GM19395 (cell line): ENCODE measurements around the gene CASTOR2.
"Not testable (repeated sequence)": the region's sequence is repeated elsewhere in the genome, so short reads cannot be mapped to it uniquely, and the experiment has no call there.

ENCODE experiments used
- ATAC-seq: cut with Tn5 transposase; IDR thresholded peaks from one replicate; pipeline ENCODE4 v1.9.1; 2021; ENCODE audit warnings: mild to moderate bottlenecking, moderate library complexity; ENCODE audit not compliant: unreplicated experiment

Gene CASTOR2

GRCh38 chr7:74994869-74995543 lies 30.5 kb downstream of the CASTOR2 start:
- not testable (repeated sequence) for ATAC-seq

GRCh38 chr7:74996361-74996760 lies 31.9 kb downstream of the CASTOR2 start:
- not testable (repeated sequence) for ATAC-seq

- ATAC-seq, result not testable (repeated sequence)
Measured at GRCh38 chr7:74997811-74998210, 33.3 kb downstream of the CASTOR2 start.

DNA sequence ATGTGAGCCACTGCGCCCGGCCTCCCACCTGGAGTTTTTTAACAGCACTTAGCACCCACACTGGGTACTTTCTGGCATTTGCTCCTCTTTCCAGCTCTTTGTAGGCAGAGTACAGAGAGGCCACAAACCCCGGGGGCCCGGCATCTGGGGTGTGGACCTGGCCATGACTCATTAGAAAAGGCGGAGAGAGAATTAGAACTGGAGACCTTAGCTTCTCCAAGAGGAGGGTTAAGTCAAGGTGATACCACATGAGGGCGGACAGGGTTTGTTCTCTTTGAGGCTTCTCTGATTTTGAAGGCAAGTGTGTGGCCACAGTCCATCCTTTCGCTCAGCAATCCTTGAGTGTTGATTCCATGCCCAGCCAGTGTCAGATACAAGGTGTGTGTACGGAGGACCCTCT lies 36.9 kb downstream of the CASTOR2 start:
- not testable (repeated sequence) for ATAC-seq

- ATAC-seq, result no peak
Measured at GRCh38 chr7:75010036-75010435, 45.5 kb downstream of the CASTOR2 start.

DNA sequence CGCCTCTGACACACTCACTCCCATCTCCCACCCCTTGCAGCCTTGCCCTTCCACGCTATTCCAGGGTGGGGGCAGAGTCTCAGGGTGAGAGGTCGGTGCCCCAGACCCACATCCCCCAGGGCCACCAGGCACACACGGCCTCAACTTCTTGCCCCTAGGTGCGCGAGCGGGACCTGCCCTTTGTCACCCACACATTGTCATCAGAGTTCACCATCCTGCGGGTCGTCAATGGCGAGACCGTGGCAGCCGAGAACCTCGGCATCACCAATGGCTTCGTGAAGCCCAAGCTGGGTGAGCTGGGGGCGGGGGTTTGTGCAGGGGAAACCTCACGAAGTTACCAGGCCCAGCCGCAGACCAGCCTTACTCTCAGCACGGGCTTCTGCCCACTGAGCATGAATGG lies 53.3 kb downstream of the CASTOR2 start:
- ATAC-seq, result no peak

DNA sequence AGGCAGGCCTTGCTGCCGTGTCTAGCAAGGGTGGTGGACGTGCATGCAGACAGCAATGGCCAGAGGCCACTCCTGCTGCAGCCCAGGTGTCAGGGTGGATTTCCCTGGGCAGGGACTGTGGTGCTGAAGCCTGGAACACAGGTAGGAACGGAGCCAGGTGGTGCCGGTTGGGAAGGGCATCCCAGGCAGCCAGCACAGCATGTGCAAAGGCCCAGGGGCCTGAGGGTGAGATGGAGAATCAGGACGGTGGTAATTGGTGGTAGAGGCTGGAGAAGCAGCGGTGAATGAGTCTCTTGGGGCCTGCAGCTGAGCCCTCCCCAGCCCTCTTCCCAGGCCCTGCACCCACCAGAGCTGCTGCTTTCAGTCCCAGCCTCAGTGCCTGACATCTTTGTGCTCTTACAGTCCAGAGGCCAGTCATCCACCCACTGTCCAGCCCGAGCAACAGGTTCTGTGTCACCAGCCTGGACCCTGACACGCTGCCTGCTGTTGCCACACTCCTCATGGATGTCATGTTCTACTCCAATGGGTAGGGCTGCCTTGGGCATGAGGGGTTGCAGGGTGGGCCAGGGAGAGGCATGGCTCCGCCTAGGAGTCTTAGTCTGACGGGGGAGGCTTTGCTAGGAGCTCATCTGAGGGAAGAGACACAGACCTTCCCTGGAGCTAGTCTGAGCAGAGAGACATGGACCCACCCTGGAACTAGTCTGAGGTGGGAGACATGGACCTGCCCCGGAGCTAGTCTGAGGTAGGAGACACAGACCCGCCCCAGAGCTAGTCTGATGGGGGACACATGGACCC lies 54.3 kb downstream of the CASTOR2 start:
- ATAC-seq, result no peak

GRCh38 chr7:75019800-75020199 lies 55.3 kb downstream of the CASTOR2 start:
- no peak for ATAC-seq

DNA sequence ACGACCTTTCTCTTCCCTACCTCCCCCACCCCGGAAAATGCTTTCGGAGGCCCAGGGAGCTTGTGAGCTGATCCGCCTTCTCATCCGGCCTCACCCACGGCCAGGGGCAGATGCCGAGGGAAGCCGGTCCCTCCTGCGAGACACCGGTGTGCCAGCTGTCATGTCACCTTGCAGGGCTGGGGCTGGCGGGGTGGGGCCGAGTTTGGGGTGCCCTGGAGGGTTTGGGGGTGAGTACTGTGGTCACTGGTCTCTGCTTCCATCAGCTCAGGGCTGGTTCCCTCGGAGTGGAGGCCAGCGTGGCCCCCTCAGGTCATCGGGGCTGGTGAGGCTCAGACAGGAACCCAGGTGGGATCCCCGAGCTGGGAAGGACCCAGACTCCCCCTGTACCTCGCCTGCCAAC lies 60.4 kb downstream of the CASTOR2 start:
- no peak for ATAC-seq

DNA sequence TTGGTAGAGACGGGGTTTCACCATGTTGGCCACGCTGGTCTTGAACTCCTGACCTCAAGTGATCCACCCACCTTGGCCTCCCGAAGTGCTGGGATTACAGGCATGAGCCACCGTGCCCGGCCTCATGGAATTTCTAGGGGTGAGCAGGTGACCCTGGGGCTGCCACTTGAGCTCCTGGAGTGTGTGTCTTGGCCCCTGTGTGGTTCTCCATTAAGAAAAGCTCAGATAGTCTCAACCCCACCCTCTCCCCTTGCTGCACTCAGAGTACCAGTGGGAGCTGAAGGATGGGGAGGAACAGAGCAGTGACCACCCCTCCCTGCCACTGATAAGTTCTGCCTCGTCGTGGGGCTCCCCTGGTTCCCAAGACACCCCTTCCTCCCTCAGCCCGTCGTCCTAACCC lies 63.8 kb downstream of the CASTOR2 start:
- no peak for ATAC-seq

DNA sequence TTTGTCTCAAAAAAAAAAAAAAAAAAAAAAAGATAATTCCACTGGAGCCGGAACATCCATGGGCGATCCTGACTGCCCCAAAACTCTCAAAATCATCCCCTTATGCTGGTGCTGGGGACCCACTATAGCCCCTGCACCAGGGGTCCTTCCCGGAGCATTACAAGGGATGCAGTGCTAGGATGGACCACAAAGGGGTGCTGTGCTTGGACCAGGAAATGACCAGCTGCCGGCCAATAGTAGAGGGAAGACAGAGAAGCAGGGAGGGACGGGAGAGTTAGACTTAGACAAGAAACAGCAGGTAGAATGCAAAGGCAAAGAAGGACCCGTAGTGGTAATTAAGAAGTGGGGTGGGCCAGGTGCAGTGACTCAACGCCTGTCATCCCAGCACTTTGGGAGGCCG lies 68.6 kb downstream of the CASTOR2 start:
- ATAC-seq, result no peak

DNA sequence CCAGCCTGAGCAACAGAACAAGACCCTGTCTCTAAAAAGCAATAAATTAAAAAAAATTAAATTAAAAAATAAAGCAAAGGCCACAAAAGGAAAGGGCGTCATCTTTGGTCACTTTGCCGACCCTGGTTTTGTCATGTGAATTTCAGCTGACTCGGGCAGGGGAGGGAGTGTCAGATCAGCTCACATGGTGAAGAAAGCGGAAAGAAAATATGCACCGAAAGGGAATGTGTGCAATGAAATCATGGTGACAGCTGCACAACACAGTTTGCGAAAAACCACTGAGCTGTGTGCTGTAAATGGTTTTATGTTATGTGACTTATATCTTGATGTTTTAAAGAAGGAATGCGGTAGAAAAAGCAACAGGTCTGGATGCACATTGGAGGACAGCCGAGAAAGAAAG lies 69.3 kb downstream of the CASTOR2 start:
- ATAC-seq, result no peak

DNA sequence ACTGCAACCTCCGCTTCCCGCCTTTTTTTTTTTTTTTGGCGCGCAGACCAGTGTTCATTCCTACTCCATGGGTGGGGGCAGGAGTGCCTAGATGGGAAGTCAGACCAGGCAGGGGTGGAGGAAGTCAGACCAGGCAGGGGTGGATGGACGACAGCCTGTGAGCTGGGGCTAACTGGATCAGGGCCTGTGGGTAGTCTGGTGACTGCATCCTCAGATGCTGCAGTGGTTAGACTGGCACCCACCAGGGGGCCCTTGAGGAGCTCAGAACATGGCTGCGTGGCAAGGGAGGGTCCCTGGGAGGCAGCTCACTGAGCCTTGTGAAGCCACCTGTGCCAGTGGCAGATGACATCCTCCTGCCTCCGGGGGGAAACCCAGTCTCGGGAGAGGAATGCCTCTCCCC lies 74.0 kb downstream of the CASTOR2 start:
- ATAC-seq, result no peak

GRCh38 chr7:75039166-75039565 lies 74.7 kb downstream of the CASTOR2 start:
- ATAC-seq, result no peak

- ATAC-seq, result no peak
Measured at GRCh38 chr7:75039709-75040108, 75.2 kb downstream of the CASTOR2 start.

DNA sequence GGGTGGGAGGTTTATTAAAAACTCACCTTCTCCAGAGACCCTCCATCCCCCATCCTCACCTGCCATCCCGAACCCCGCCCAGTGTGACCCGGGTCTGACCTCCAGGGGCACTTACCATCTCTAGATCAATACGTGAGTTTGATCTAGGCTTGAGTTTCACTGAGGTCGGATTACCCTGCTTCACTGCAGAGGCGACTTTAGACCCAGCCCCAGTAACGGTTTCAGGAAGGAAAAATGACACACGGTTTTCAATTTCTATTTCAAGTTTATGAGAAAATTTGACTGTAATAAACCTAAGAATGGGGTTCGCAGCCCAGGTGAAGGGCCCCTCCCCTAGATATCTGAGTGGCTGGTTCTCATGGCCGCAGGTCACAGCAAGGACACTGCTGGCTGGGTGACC lies 76.0 kb downstream of the CASTOR2 start:
- no peak for ATAC-seq

- ATAC-seq, result no peak
Measured at GRCh38 chr7:75042286-75042685, 77.8 kb downstream of the CASTOR2 start.

DNA sequence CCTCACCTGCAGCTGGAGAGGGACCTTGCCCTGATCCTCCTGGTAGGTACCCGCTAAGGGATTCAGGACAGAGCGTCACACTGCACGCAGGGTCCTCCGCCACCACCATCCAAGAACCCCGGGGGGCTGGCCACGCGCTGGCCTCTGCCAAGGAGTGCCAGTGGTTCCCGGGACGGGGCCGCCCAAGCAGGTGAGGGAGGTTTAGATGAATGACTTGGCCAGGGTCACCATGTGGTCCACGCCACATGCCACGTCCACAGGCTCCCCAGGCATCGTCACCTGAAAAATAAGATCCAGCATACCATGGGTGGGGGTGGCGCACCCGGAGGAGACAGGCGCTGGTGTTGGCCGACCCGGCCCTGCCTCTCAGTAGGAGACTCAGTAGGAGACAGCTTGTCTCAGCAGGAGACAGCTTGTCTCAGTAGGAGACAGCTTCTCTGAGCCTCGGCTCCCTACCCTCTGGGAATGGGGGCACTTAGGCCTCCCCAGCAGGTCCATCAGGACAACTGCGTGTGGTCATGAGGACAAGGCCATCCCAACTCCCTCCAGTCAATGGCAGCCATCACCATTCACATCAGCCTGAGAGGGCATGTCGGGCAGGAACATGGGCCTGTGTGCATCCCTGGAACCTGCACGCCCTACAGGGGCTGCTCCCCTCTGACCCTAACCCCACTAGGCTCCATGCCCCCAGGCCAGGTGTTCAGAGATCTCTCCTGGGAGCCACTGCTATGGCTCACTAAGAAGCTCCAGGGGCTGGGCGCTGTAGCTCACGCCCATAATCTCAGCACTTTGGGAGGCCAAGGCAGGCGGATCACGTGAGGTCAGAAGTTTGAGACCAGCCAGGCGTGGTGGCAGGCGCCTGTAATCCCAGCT lies 78.6 kb downstream of the CASTOR2 start:
- no peak for ATAC-seq

DNA sequence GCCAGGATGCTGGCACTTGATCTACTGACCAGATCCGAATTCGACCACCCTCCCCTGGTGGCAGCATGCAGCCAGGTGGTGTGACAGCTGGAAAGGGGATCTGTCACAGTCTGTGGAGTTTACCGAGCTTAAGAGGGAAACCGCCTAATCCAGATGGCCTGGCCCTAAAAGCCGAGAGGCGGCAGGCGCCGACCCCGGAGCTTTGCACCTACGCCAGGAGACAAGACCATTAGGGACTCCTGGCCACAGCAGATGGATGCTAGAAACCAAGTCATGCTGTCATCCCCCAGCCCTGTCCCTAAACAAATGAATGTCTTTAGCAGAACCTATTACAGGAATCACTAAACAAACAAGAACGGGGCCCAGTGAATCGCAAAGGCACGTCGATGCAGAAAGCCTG lies 81.4 kb downstream of the CASTOR2 start:
- ATAC-seq, result no peak

GRCh38 chr7:75048435-75049379 lies 84.2 kb downstream of the CASTOR2 start:
- no peak for ATAC-seq
